ENCODE measurements around the gene IMMP2L. TPM values are rescaled to one million over a fixed set of nuclear protein-coding genes. Genes with fewer than 3 reads are reported as not detected.

The IMMP2L gene
- total RNA-seq, 2 experiments from 2014 or later, result 17.4 to 30.2 TPM

DNA sequence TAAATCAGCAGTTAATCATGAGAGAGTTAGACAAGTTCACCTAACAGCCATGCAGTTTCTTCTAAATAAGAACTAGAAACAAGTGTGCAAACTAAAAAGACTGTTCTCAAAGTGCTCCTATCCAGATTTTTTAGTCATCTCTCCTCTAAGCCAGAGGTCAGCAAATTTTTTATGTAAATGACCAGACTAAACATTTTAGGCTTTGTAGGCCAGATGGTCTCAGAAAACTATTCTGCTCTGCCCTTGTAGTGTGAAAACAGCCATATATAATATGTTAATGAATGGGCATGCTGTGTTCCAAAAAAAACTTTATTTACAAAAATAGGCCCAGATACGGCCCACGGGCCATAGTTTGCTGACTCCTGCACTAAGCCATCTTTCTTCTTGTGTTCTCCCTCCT is 734.4 kb downstream of the IMMP2L start:
- Mint-ChIP-seq H3K27me3 (no peaks in the 10 kb centered on the region), H3K27ac (no peak overlapping the region), H3K4me3 (no peak overlapping the region), H3K9me3 (no peaks in the 10 kb centered on the region), H3K36me3 (ENCODE audit: low read depth) (no peaks in the 10 kb centered on the region), H3K4me1 (ENCODE audit: low read depth) (no peaks in the 10 kb centered on the region)
- no peak for ATAC-seq
- intact Hi-C loops (cut with micrococcal nuclease), result no loop called here
- TF ChIP-seq CTCF (IDR thresholded peaks at IDR 0.05), result no peak
- CTCF ChIA-PET, result no interaction called here
- no peak for DNase-seq
- POLR2A ChIA-PET, result no interaction called here

DNA sequence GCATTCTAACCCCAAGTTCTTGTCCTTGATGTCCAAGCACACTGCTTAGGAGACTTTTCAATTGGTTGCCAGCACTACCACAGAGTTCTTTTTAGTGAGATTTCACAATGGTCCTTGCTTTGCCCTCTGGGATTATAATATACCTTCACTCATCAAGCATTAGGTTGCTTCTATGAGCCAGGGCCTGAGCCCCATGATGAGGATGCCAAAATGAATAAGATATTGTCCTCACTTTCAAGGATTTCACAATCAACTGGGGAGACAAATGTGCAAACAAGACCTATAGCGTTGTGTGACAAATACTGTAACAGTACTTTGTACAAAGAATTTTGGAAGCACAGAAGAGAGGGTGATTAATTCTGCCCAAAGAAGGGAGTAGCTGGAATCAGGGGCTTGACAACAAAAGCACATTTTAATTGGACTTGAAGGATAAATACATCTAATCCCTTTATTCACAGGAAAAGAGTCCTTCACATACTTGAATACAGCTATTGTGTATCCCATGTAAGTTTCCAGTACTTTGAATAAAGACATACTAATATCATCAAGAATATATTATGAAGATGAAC is 734.9 kb downstream of the IMMP2L start:
- no peak for TF ChIP-seq CTCF (IDR thresholded peaks at IDR 0.05)
- Mint-ChIP-seq H3K36me3 (ENCODE audit: low read depth) (no peaks in the 10 kb centered on the region), H3K27me3 (no peaks in the 10 kb centered on the region), H3K4me3 (no peak overlapping the region), H3K27ac (no peak overlapping the region), H3K9me3 (no peaks in the 10 kb centered on the region), H3K4me1 (ENCODE audit: low read depth) (no peaks in the 10 kb centered on the region)
- ChIA-PET POLR2A (no interaction called here), CTCF (no interaction called here)
- ATAC-seq (no peak), DNase-seq (no peak)
- intact Hi-C loops (cut with micrococcal nuclease), result no loop called here

DNA sequence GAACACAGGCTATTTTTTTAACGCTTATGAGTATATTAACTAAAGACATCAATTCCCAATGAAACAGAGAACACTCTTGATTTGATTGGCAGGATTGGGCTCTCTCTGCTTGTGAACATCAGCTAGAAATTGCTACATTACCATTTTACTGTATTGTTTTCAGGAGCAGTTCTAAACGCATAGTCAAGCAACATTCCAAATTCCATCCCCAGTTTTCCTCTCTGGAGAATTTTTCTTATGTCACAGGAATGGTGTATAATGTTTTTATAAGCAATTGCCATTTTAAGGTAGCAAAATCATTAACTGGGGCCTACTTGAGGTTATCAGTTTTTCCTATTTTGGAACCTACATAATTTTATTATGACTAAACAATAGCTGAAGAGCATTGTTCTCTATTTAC is 748.3 kb downstream of the IMMP2L start:
- CTCF ChIA-PET, result no interaction called here
- Mint-ChIP-seq H3K27me3 (no peaks in the 10 kb centered on the region), H3K4me1 (ENCODE audit: low read depth) (no peaks in the 10 kb centered on the region), H3K36me3 (ENCODE audit: low read depth) (no peaks in the 10 kb centered on the region), H3K4me3 (no peak overlapping the region), H3K9me3 (no peaks in the 10 kb centered on the region), H3K27ac (no peak overlapping the region)
- TF ChIP-seq CTCF (IDR thresholded peaks at IDR 0.05), result no peak
- POLR2A ChIA-PET, result interaction anchor here (1.0 kb wide), 1 partner anchor 196 kb away, joined by 4 read pairs; no protein-coding TSS in a partner anchor
- intact Hi-C loops (cut with micrococcal nuclease), result no loop called here
- ATAC-seq (no peak), DNase-seq (no peak)

GRCh38 chr7:110809832-110810231 is 752.5 kb downstream of the IMMP2L start:
- ATAC-seq (no peak), DNase-seq (no peak)
- ChIA-PET POLR2A (no interaction called here), CTCF (no interaction called here)
- Mint-ChIP-seq H3K9me3 (no peaks in the 10 kb centered on the region), H3K27ac (no peak overlapping the region), H3K4me3 (no peak overlapping the region), H3K36me3 (ENCODE audit: low read depth) (no peaks in the 10 kb centered on the region), H3K4me1 (ENCODE audit: low read depth) (no peaks in the 10 kb centered on the region), H3K27me3 (no peaks in the 10 kb centered on the region)
- no peak for TF ChIP-seq CTCF (IDR thresholded peaks at IDR 0.05)
- intact Hi-C loops (cut with micrococcal nuclease), result no loop called here

DNA sequence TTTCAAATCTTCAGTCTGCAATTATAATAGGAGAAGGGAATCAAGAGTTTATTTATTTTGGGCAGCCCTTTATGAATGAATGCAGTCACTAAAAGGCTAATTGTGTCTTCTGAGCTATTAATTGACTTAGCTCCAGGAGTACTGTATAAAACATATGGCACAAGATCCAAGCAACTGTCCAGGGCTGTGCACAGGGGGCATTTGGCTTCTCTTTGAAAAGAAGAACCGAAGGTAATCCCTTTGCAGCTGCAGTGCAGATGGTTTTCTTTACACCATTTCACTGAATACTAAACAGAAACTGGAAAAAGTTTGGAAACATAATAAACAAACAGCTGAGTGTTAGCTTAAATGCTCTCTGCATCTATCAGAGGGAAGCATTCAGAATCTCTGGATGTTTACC is 753.9 kb downstream of the IMMP2L start:
- ATAC-seq (no peak), DNase-seq (no peak)
- H3K4me3 Mint-ChIP-seq, result no peak overlapping the region
- ChIA-PET CTCF (no interaction called here), POLR2A (interaction anchor here (0.6 kb wide), 1 partner anchor 43 kb away, joined by 3 read pairs; no protein-coding TSS in a partner anchor)
- intact Hi-C loops (cut with micrococcal nuclease), result no loop called here
- no peaks in the 10 kb centered on the region for H3K4me1 Mint-ChIP-seq (ENCODE audit: low read depth)
- no peaks in the 10 kb centered on the region for H3K9me3 Mint-ChIP-seq
- no peaks in the 10 kb centered on the region for H3K27me3 Mint-ChIP-seq
- no peak overlapping the region for H3K27ac Mint-ChIP-seq
- H3K36me3 Mint-ChIP-seq (ENCODE audit: low read depth), result no peaks in the 10 kb centered on the region
- TF ChIP-seq CTCF (IDR thresholded peaks at IDR 0.05), result no peak

Measured in activated CD8-positive, alpha-beta T cell treated with anti-CD3 and anti-CD28 coated beads for 36 hours (primary cell).